Activated naive CD8-positive, alpha-beta T cell treated with anti-CD3 and anti-CD28 coated beads, Interleukin-2, amount 10 ng/mL, durations not matched to agents 7 days and 5 days (primary cell): ENCODE results near the gene GNAO1. TPM values are rescaled to one million over a fixed set of nuclear protein-coding genes. Genes with fewer than 3 reads are reported as not detected.
"Not testable (repeated sequence)": the region's sequence is repeated elsewhere in the genome, so short reads cannot be mapped to it uniquely, and the experiment has no call there.

ENCODE experiments used
- ATAC-seq: fragments of 150-1000 bp; cut with Tn5 transposase; one replicate; pipeline ENCODE4 v1.10.0; 2021; ENCODE audit warnings: low read depth, moderate library complexity
- POLR2A ChIA-PET: fragments of 350-600 bp; sonication (Branson Sonifier 250); formaldehyde crosslinking; loops from one replicate; lab custom pipeline; 2021; ENCODE audit warnings: antibody characterized with exemption; lab: Charles Lee
- DNase-seq: peaks from one replicate; pipeline ENCODE4 v3.0.0; 2021
- H3K27ac Mint-ChIP-seq: one replicate; pipeline ENCODE4 v1.8.0; 2022; ENCODE audit warnings: mild to moderate bottlenecking, mixed read lengths
- H3K27me3 Mint-ChIP-seq: one replicate; pipeline ENCODE4 v1.8.0; 2022; ENCODE audit warnings: mild to moderate bottlenecking, moderate library complexity, mixed read lengths
- H3K36me3 Mint-ChIP-seq: one replicate; pipeline ENCODE4 v1.8.0; 2021; ENCODE audit warnings: mild to moderate bottlenecking, mixed read lengths
- H3K4me1 Mint-ChIP-seq: one replicate; pipeline ENCODE4 v1.8.0; 2021; ENCODE audit warnings: mixed read lengths
- H3K4me3 Mint-ChIP-seq: one replicate; pipeline ENCODE4 v1.8.0; 2022; ENCODE audit warnings: mild to moderate bottlenecking, moderate library complexity, mixed read lengths
- H3K9me3 Mint-ChIP-seq: one replicate; pipeline ENCODE4 v1.8.0; 2021; ENCODE audit warnings: mixed read lengths
- total RNA-seq, 2 experiments: library from RNA; stranded (reverse); gene quantifications; one replicate each; pipeline ENCODE4 v1.2.3, GENCODE V29; 2021

Gene GNAO1
- total RNA-seq, 2 experiments from 2014 or later: 5.7 to 6.7 TPM

GRCh38 chr16:56368545-56368944 lies 177.3 kb downstream of the GNAO1 start:
- DNase-seq (no peak), ATAC-seq (no peak)
- no peaks in the 10 kb centered on the region for H3K9me3 Mint-ChIP-seq
- POLR2A ChIA-PET: no interaction called here
- H3K36me3 Mint-ChIP-seq: peaks cover 13% of the 10 kb centered on the region
- H3K4me3 Mint-ChIP-seq: no peak overlapping the region
- H3K27ac Mint-ChIP-seq: no peak overlapping the region
- no peaks in the 10 kb centered on the region for H3K27me3 Mint-ChIP-seq
- peaks cover 11% of the 10 kb centered on the region for H3K4me1 Mint-ChIP-seq

GRCh38 chr16:56369202-56369601 lies 177.9 kb downstream of the GNAO1 start:
- Mint-ChIP-seq H3K36me3 (peaks cover 14% of the 10 kb centered on the region), H3K27ac (no peak overlapping the region)

GRCh38 chr16:56370185-56370874 lies 179.0 kb downstream of the GNAO1 start:
- Mint-ChIP-seq H3K27me3 (no peaks in the 10 kb centered on the region), H3K4me3 (no peak overlapping the region), H3K36me3 (peaks cover 17% of the 10 kb centered on the region), H3K9me3 (no peaks in the 10 kb centered on the region), H3K4me1 (peaks cover 11% of the 10 kb centered on the region), H3K27ac (peak overlapping the region; percentile 54)
- no peak for DNase-seq
- POLR2A ChIA-PET: no interaction called here
- no peak for ATAC-seq

More at GRCh38 chr16:56369202-56369601, 177.9 kb downstream of the GNAO1 start:
- ATAC-seq (no peak), DNase-seq (no peak)
- H3K9me3 Mint-ChIP-seq: no peaks in the 10 kb centered on the region
- POLR2A ChIA-PET: no interaction called here
- peaks cover 11% of the 10 kb centered on the region for H3K4me1 Mint-ChIP-seq
- no peaks in the 10 kb centered on the region for H3K27me3 Mint-ChIP-seq
- H3K4me3 Mint-ChIP-seq: no peak overlapping the region

GRCh38 chr16:56370875-56371659 lies 179.8 kb downstream of the GNAO1 start:
- no peak for DNase-seq
- POLR2A ChIA-PET: interaction anchor here (0.7 kb wide), 1 partner anchor 11 kb away, joined by 3 read pairs; no protein-coding TSS in a partner anchor
- Mint-ChIP-seq H3K36me3 (peaks cover 20% of the 10 kb centered on the region), H3K4me1 (peaks cover 11% of the 10 kb centered on the region), H3K9me3 (no peaks in the 10 kb centered on the region), H3K4me3 (no peak overlapping the region), H3K27ac (no peak overlapping the region), H3K27me3 (no peaks in the 10 kb centered on the region)
- no peak for ATAC-seq

- Mint-ChIP-seq H3K9me3 (no peaks in the 10 kb centered on the region), H3K4me3 (no peak overlapping the region), H3K4me1 (peaks cover 11% of the 10 kb centered on the region), H3K27ac (no peak overlapping the region), H3K36me3 (peaks cover 18% of the 10 kb centered on the region), H3K27me3 (no peaks in the 10 kb centered on the region)
- DNase-seq (no peak), ATAC-seq (no peak)
- POLR2A ChIA-PET: interaction anchor here (0.7 kb wide), 1 partner anchor 12 kb away, joined by 3 read pairs; no protein-coding TSS in a partner anchor
Measured at GRCh38 chr16:56371660-56371937, 180.3 kb downstream of the GNAO1 start.

GRCh38 chr16:56372013-56372634 lies 180.8 kb downstream of the GNAO1 start:
- Mint-ChIP-seq H3K36me3 (peaks cover 18% of the 10 kb centered on the region), H3K9me3 (no peaks in the 10 kb centered on the region), H3K4me1 (peaks cover 11% of the 10 kb centered on the region), H3K4me3 (peak overlapping the region; percentile 70), H3K27ac (peak overlapping the region; percentile 74), H3K27me3 (no peaks in the 10 kb centered on the region)
- POLR2A ChIA-PET: interaction anchor here (0.7 kb wide), 1 partner anchor 12 kb away, joined by 3 read pairs; no protein-coding TSS in a partner anchor
- ATAC-seq (peak; percentile 94), DNase-seq (no peak)

GRCh38 chr16:56373003-56373402 lies 181.7 kb downstream of the GNAO1 start:
- POLR2A ChIA-PET: no interaction called here
- Mint-ChIP-seq H3K27ac (no peak overlapping the region), H3K4me3 (no peak overlapping the region)

GRCh38 chr16:56375792-56376191 lies 184.5 kb downstream of the GNAO1 start:
- H3K4me3 Mint-ChIP-seq, H3K27ac Mint-ChIP-seq, H3K4me1 Mint-ChIP-seq, ATAC-seq, H3K9me3 Mint-ChIP-seq, DNase-seq, H3K27me3 Mint-ChIP-seq, POLR2A ChIA-PET: not testable (repeated sequence)
- H3K36me3 Mint-ChIP-seq: peaks cover 40% of the 10 kb centered on the region

More at GRCh38 chr16:56373003-56373402, 181.7 kb downstream of the GNAO1 start:
- DNase-seq (no peak), ATAC-seq (no peak)
- H3K27me3 Mint-ChIP-seq: no peaks in the 10 kb centered on the region
- no peaks in the 10 kb centered on the region for H3K9me3 Mint-ChIP-seq
- peaks cover 11% of the 10 kb centered on the region for H3K4me1 Mint-ChIP-seq
- peaks cover 21% of the 10 kb centered on the region for H3K36me3 Mint-ChIP-seq

GRCh38 chr16:56379044-56379443 lies 187.8 kb downstream of the GNAO1 start:
- POLR2A ChIA-PET, H3K27me3 Mint-ChIP-seq, ATAC-seq, H3K9me3 Mint-ChIP-seq, H3K27ac Mint-ChIP-seq, DNase-seq, H3K4me3 Mint-ChIP-seq, H3K4me1 Mint-ChIP-seq: not testable (repeated sequence)
- peaks cover 66% of the 10 kb centered on the region for H3K36me3 Mint-ChIP-seq

GRCh38 chr16:56380778-56381485 lies 189.6 kb downstream of the GNAO1 start:
- H3K4me1 Mint-ChIP-seq, DNase-seq, H3K27me3 Mint-ChIP-seq, H3K4me3 Mint-ChIP-seq, H3K9me3 Mint-ChIP-seq, ATAC-seq, POLR2A ChIA-PET, H3K27ac Mint-ChIP-seq: not testable (repeated sequence)
- peaks cover 76% of the 10 kb centered on the region for H3K36me3 Mint-ChIP-seq

- Mint-ChIP-seq H3K27ac (no peak overlapping the region), H3K36me3 (peaks cover 79% of the 10 kb centered on the region), H3K4me3 (no peak overlapping the region), H3K4me1 (no peaks in the 10 kb centered on the region), H3K9me3 (peaks cover 9% of the 10 kb centered on the region), H3K27me3 (no peaks in the 10 kb centered on the region)
- POLR2A ChIA-PET: interaction anchor here (0.6 kb wide), 1 partner anchor 20 kb away, joined by 4 read pairs; no protein-coding TSS in a partner anchor
- ATAC-seq (no peak), DNase-seq (no peak)
Measured at GRCh38 chr16:56382459-56382858, 191.2 kb downstream of the GNAO1 start.

GRCh38 chr16:56382901-56383355 lies 191.6 kb downstream of the GNAO1 start:
- Mint-ChIP-seq H3K36me3 (peaks cover 79% of the 10 kb centered on the region), H3K27ac (no peak overlapping the region), H3K4me1 (no peaks in the 10 kb centered on the region), H3K27me3 (no peaks in the 10 kb centered on the region), H3K9me3 (peaks cover 9% of the 10 kb centered on the region), H3K4me3 (no peak overlapping the region)
- POLR2A ChIA-PET: no interaction called here
- ATAC-seq (no peak), DNase-seq (no peak)
